Endothelial cell (in vitro differentiated cells): ENCODE data around the gene CCDC144A. TPM values are rescaled to one million over a fixed set of nuclear protein-coding genes. Genes with fewer than 3 reads are reported as not detected.
"Not testable (repeated sequence)": the region's sequence is repeated elsewhere in the genome, so short reads cannot be mapped to it uniquely, and the experiment has no call there.

Experiments used
- DNase-seq: peaks from one replicate; pipeline ENCODE4 v3.0.0; 2021; ENCODE audit warnings: low spot score
- H3K27ac Mint-ChIP-seq: one replicate; pipeline ENCODE4 v1.8.0; 2021; ENCODE audit warnings: mixed read lengths, inconsistent platforms; ENCODE audit not compliant: unreplicated experiment
- H3K27me3 Mint-ChIP-seq: one replicate; pipeline ENCODE4 v1.8.0; 2021; ENCODE audit warnings: mild to moderate bottlenecking, moderate library complexity, mixed read lengths, inconsistent platforms; ENCODE audit not compliant: unreplicated experiment
- H3K36me3 Mint-ChIP-seq: one replicate; pipeline ENCODE4 v1.8.0; 2021; ENCODE audit warnings: mild to moderate bottlenecking, low read depth, mixed read lengths, inconsistent platforms; ENCODE audit not compliant: unreplicated experiment
- H3K4me1 Mint-ChIP-seq: one replicate; pipeline ENCODE4 v1.8.0; 2021; ENCODE audit warnings: mild to moderate bottlenecking, mixed read lengths, inconsistent platforms; ENCODE audit not compliant: unreplicated experiment
- H3K4me3 Mint-ChIP-seq: one replicate; pipeline ENCODE4 v1.8.0; 2021; ENCODE audit warnings: mild to moderate bottlenecking, mixed read lengths, inconsistent platforms; ENCODE audit not compliant: unreplicated experiment
- H3K9me3 Mint-ChIP-seq: one replicate; pipeline ENCODE4 v1.8.0; 2021; ENCODE audit warnings: mixed read lengths, inconsistent platforms; ENCODE audit not compliant: unreplicated experiment
- CTCF ChIP-seq: fragments of 200-600 bp; sonication (generic); IDR thresholded peaks from one replicate; pipeline ENCODE4 v1.5.0; 2021; ENCODE audit warnings: antibody characterized with exemption; ENCODE audit not compliant: unreplicated experiment
- total RNA-seq: library from RNA; stranded (reverse); fragmentation: NEBNext Ultra II Directional; extraction: Animal tissue kit (Norgen Biotek cat#: 25700); gene quantifications from one replicate; pipeline ENCODE4 v1.2.1, GENCODE V29; 2021; ENCODE audit not compliant: unreplicated experiment

Gene CCDC144A
- total RNA-seq, 1 donor from 2014 or later, result 0.90 TPM

GRCh38 chr17:16820161-16820877 lies 130.3 kb downstream of the CCDC144A start:
- H3K9me3 Mint-ChIP-seq, result peaks cover 4% of the 10 kb centered on the region

GRCh38 chr17:16820979-16821543 lies 131.0 kb downstream of the CCDC144A start:
- Mint-ChIP-seq H3K9me3 (peaks cover 4% of the 10 kb centered on the region), H3K4me1 (no peaks in the 10 kb centered on the region), H3K4me3 (no peak overlapping the region), H3K36me3 (peaks cover 6% of the 10 kb centered on the region), H3K27ac (no peak overlapping the region), H3K27me3 (peaks cover 6% of the 10 kb centered on the region)
- no peak for TF ChIP-seq CTCF
- DNase-seq, result no peak

More at GRCh38 chr17:16820161-16820877, 130.3 kb downstream of the CCDC144A start:
- H3K36me3 Mint-ChIP-seq, result peaks cover 6% of the 10 kb centered on the region
- no peak overlapping the region for H3K4me3 Mint-ChIP-seq
- TF ChIP-seq CTCF, result no peak
- H3K27me3 Mint-ChIP-seq, result peaks cover 6% of the 10 kb centered on the region
- no peak overlapping the region for H3K27ac Mint-ChIP-seq
- DNase-seq, result no peak
- no peaks in the 10 kb centered on the region for H3K4me1 Mint-ChIP-seq

- not testable (repeated sequence) for H3K4me3 Mint-ChIP-seq, H3K36me3 Mint-ChIP-seq, DNase-seq, H3K27me3 Mint-ChIP-seq, H3K27ac Mint-ChIP-seq, H3K4me1 Mint-ChIP-seq, H3K9me3 Mint-ChIP-seq
Observed at GRCh38 chr17:16822133-16822532, 132.1 kb downstream of the CCDC144A start.

GRCh38 chr17:16823768-16824406 lies 133.8 kb downstream of the CCDC144A start:
- DNase-seq, H3K27me3 Mint-ChIP-seq, H3K9me3 Mint-ChIP-seq, H3K4me1 Mint-ChIP-seq, H3K4me3 Mint-ChIP-seq, H3K27ac Mint-ChIP-seq, H3K36me3 Mint-ChIP-seq: not testable (repeated sequence)

Other genes starting within 250 kb of the CCDC144A start
- 0.95 TPM for gene LRRC75A, start 198.0 kb upstream of the CCDC144A start, total RNA-seq
- 8.0 TPM for gene ZNF287, start 121.0 kb upstream of the CCDC144A start, total RNA-seq
- gene ZNF624, start 36.4 kb upstream of the CCDC144A start, total RNA-seq, result 16.8 TPM